ENCODE measurements around the gene EXOC3L1.
A peak's percentile ranks its signal among the peaks of the same experiment; 100 is the strongest.

Gene EXOC3L1

GRCh38 chr16:67199011-67199807 is 9.3 kb upstream of the EXOC3L1 start, which contains the start of gene ELMO3:
Gene ELMO3 (plus strand): TSS chr16:67199131. CDS start chr16:67199327, 196 bp downstream.
- DNase-seq (ENCODE audit: low read depth in 2 of 2) = no peak

DNA sequence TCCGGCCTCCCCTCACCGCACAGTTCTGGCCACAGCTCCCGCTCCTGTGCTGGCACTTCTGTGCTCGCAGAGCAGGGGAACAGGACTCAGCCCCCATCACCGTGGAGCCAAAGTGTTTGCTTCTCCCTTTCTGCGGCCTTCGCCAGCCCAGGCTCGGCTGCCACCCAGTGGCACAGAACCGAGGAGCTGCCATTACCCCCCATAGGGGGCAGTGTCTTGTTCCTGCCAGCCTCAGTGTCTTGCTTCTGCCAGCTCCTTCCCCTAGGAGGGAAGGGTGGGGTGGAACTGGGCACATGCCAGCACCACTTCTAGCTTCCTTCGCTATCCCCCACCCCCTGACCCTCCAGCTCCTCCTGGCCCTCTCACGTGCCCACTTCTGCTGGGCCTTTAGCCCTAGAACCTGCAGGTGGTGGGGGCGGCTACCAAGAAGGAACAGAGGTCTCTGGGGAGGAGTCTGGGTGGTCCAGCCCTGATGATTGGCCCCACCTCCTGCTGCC is 8.3 kb upstream of the EXOC3L1 start:
- no peak for DNase-seq (ENCODE audit: low read depth in 2 of 2)

GRCh38 chr16:67197704-67198103 is 7.8 kb upstream of the EXOC3L1 start:
- DNase-seq (ENCODE audit: low read depth in 2 of 2) = no peak

GRCh38 chr16:67196881-67197280 is 6.9 kb upstream of the EXOC3L1 start:
- DNase-seq (ENCODE audit: low read depth in 2 of 2) = no peak

DNA sequence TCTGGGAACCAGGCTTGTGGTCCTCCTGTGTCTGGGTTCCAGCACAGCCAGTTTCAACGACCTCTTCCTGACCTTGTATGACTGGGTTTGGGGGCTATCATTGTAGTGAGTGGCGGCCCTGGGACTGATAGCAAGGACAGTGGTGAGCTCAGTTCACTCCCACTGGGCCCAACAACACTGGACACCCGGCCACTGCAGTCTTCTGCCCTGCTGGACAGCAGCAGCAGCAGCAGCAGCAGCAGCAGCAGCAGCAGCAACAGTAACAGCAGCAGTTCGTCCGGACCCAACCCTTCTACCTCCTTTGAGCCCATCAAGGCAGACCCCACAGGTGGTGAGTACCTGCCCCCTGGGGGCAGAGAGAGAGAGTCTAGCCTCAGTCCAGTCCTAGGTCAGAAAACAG is 5.7 kb upstream of the EXOC3L1 start:
- no peak for DNase-seq (ENCODE audit: low read depth in 2 of 2)

DNA sequence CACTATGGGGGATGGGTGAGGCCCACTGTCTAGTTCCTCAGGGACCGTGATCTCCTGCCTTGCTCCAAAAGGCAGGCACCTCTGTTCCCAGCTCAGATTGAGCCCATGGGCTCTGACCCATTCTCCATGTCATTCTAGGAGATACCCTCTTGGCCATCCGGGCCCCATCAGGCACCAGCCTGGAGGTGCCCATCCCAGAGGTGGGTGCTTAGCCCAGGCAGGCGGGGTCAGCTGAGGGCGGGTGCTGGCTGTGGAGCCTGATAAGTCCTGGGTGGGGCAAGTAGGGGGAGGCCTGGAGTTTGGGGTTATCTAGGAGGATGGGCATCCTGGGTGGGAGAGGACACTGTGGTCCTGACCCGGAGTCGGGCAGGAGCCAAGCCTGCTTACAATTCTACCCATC is 4.3 kb upstream of the EXOC3L1 start:
- no peak for DNase-seq (ENCODE audit: low read depth in 2 of 2)

GRCh38 chr16:67193536-67193935 is 3.6 kb upstream of the EXOC3L1 start:
- DNase-seq (ENCODE audit: low read depth in 2 of 2) = no peak

- DNase-seq (ENCODE audit: low read depth in 2 of 2) = no peak
Observed at GRCh38 chr16:67192781-67193361, 2.9 kb upstream of the EXOC3L1 start.

GRCh38 chr16:67191995-67192681 is 2.2 kb upstream of the EXOC3L1 start, which contains the start of gene E2F4:
Gene E2F4 (plus strand): TSS chr16:67192155. CDS start chr16:67192228, 73 bp downstream.
- DNase-seq (ENCODE audit: low read depth in 2 of 2) = peak; percentile 68 to 81

GRCh38 chr16:67191411-67191994 is 1.6 kb upstream of the EXOC3L1 start:
- DNase-seq (ENCODE audit: low read depth in 2 of 2) = no peak

GRCh38 chr16:67190448-67191399 is 788 bp upstream of the EXOC3L1 start:
- DNase-seq (ENCODE audit: low read depth in 2 of 2) = no peak

- no peak for DNase-seq (ENCODE audit: low read depth in 2 of 2)
Observed at GRCh38 chr16:67188798-67189197, 1.1 kb downstream of the EXOC3L1 start.

DNA sequence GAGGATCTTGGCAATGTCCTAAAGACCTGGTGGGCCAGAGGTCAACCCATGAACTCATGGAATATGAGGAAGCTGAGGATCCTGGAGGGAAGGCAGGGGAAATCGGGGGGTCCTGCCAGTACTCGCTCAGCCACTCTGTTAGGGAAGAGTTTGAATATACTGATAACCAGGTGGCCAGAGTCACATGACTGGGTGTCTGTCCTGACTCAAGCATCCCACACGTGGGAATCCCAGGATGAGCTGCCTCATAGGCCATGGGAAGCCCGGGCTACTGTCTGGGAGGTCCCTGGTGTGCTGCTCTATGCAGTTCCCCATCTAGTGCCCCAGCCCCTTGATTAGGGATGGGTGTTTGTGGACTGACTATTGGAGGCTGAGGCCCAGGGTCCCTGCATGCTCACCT is 1.6 kb downstream of the EXOC3L1 start:
- no peak for DNase-seq (ENCODE audit: low read depth in 2 of 2)

DNA sequence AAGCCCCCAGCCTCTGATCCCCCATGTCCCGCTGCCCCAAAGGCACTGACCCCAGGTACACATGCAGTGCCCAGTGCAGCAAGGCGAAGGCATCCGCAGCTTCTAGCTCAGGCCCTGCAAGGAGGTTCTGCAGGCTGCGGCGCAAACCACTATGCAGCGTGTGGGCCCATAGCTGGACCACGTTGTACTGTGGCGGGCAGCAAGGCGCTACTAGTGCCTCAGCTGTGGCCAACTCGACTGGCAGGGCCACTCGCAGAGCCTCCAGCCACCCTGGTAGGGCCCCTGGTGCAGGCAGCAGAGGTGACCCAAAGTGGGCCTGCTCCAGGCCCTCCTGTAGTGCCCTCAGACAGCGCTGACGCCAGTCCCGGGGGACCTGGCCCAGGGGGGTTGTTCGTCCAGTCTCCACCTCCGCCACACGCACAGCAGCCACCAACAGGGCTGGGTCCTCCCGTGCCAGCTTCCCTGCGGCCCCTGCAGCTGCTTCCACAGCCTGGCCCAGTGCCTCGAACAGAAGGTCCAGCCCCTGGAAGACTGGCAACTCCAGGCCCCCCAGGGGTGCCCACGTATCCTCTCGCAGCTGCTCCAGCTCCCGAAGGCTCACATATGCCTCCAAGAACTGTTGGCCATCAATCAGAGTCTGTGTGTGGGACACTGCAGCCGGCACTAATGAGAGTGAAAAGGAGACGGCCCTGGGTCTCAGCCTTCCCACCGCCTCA is 2.6 kb downstream of the EXOC3L1 start:
- no peak for DNase-seq (ENCODE audit: low read depth in 2 of 2)

GRCh38 chr16:67186550-67186950 is 3.4 kb downstream of the EXOC3L1 start:
- DNase-seq (ENCODE audit: low read depth in 2 of 2) = no peak

GRCh38 chr16:67185651-67186134 is 4.2 kb downstream of the EXOC3L1 start:
- no peak for DNase-seq (ENCODE audit: low read depth in 2 of 2)

DNA sequence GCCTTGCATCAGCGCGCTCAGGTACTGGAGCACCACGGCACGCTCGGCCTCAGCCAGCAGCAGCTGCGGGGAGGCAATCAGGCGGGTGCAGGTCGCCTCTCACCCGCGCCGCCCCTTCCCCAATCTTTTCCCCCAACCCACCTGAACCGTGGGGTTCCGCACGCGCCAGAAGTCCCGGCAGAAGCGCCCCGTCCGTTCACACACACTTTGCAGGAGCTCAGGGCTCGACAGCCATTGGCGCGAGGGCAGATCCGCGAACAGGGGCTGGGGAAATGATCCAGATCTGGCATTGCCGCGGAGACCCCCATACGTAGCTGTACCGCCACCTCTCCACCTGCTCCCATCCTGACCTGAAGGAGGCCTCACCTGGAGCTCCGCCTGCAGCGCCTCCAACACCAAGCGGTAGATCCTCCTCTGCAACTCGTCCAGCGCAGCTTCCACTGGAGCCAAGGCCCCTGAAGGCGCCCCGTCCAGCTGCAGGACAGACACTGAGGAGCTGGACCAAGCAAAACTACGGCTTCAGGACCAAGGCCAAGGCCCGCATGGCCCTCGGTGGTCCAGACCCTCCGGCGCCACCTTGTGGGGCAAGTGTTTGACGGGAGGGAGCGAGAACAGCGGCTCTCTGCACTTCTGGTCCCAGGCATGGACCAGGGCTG is 4.8 kb downstream of the EXOC3L1 start:
- DNase-seq (ENCODE audit: low read depth in 2 of 2) = peak; percentile 61 to 70

DNA sequence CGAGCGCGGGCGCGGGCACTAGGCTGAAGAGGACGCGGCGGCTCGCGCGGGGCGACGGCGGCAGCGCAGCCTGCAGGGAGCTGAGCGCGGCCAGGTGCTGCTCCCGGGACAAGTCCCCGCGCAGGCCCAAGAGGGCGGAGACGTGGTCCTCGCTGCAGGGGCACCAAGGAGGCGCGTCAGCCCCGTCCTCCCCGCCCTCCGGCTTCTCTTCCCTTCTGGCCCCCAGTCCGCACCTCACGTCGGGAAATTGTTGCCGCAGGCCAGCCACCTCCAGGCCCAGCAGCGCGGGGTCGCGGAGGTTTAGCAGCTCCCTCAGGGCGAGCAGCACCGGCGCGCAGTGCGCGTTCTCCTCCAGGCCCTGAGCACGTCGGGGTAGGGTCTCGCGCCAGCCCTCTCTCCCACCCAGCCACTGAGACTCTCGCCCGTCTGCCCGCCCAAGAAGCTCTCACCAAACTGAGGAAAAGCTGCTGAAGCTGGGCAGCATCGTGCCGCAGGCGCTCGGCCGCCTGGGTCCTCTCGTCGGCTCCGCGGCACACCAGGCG is 5.4 kb downstream of the EXOC3L1 start:
- DNase-seq (ENCODE audit: low read depth in 2 of 2) = no peak
